Measurements from ENCODE around the gene ARHGEF28.

Gene ARHGEF28

GRCh38 chr5:73971326-73971725, 345.3 kb downstream of the ARHGEF28 start:
- DNase-seq, result no peak

GRCh38 chr5:73973135-73973534, 347.1 kb downstream of the ARHGEF28 start:
- DNase-seq, result no peak

- DNase-seq, result no peak
These were observed 348.9 kb downstream of the ARHGEF28 start for GRCh38 chr5:73974871-73975360.

GRCh38 chr5:73975845-73976244, 349.8 kb downstream of the ARHGEF28 start:
- no peak for DNase-seq

- no peak for DNase-seq
These were observed 351.1 kb downstream of the ARHGEF28 start for GRCh38 chr5:73977146-73977545.

- DNase-seq, result no peak
These were observed 353.3 kb downstream of the ARHGEF28 start for GRCh38 chr5:73979321-73979720.

GRCh38 chr5:73981704-73982103, 355.7 kb downstream of the ARHGEF28 start:
- DNase-seq, result no peak

GRCh38 chr5:73983644-73984043, 357.6 kb downstream of the ARHGEF28 start:
- no peak for DNase-seq

- no peak for DNase-seq
These were observed 359.1 kb downstream of the ARHGEF28 start for GRCh38 chr5:73985145-73985544.

GRCh38 chr5:73986729-73987128, 360.7 kb downstream of the ARHGEF28 start:
- DNase-seq, result no peak

GRCh38 chr5:73987915-73988314, 361.9 kb downstream of the ARHGEF28 start:
- DNase-seq, result no peak

- no peak for DNase-seq
These were observed 364.0 kb downstream of the ARHGEF28 start for GRCh38 chr5:73989956-73990355.

Measured in T1000 (cell line).